Measurements from ENCODE around the gene TTC16.
"Not testable (repeated sequence)": the region's sequence is repeated elsewhere in the genome, so short reads cannot be mapped to it uniquely, and the experiment has no call there.

Gene TTC16

DNA sequence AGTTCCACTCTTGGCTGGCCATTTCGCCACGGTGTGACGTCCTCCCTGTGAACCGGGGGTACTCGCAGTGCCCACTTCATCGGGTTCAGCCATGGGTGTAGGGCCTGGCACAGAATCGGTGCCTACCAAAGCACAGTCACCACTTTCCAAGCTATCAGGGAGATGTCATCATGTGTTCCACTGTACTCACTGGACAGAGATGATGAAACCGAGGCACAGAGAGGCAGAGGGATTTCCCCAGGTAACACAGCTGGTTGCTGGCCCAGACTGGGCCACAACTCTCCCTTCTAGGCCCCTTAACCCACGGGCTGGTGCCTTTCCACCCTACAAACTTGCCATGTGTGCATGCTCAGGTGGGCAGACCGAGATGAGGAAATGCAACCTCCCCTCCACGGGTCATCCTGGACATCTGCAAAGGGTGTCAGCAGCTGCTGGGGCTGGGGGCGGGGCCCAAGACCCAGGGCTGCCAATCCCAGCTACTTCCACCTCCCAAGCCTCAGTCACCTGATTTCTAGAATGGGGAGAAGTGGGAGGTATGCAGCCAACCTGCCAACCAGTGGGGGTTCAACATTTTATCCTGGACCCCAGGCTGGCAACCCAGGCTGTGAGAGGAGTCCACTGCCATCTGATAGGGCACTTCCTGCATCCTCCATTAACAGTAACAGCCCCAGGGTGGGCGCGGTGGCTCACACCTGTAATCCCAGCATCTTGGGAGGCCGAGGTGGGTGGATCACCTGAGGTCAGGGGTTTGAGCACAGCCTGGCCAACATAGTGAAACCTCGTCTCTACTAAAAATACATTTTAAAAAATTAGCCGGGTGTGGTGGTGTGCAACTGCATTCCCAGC is 63.5 kb downstream of the TTC16 start:
- FAIRE-seq (peak; percentile 58), DNase-seq (ENCODE audit: insufficient read length, low spot score) (no peak)

DNA sequence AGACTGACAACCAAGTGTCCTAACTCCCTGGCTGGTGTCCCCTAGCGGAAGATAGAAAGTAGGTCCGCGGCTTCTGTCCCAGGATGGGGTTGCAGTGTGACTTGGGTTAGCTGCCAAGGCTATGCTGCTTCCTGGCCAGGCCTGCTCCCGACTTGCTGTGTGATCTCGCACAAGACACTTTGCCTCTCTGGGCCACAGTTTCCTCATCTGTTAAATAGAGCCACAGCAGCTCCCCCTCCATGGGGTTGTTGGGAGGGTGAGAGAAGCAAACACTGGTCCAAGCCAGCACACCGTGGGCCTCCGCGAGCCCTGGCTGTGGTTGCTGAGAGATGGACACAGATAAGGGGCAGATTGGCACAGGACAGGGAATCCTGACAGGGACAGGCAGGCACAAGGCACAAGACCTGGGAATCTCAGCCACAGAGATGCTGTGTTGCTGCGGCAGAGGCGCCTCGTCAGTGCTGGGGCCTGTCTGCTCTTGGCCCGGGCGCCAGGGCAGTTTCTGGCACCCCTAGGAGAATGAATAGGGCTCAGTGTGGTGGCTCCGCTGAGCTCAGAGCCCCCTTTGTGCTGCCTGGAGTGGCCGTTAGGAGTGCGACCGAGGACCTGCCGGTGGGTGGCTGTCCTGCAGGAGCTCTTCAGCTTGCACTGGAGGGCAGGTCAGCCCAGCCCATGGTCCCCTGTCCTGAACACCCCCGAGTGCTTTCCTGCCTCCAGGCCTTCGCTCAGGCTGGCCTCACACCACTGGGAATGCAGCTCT is 64.4 kb downstream of the TTC16 start:
- no peak for FAIRE-seq
- DNase-seq (ENCODE audit: insufficient read length, low spot score), result no peak

DNA sequence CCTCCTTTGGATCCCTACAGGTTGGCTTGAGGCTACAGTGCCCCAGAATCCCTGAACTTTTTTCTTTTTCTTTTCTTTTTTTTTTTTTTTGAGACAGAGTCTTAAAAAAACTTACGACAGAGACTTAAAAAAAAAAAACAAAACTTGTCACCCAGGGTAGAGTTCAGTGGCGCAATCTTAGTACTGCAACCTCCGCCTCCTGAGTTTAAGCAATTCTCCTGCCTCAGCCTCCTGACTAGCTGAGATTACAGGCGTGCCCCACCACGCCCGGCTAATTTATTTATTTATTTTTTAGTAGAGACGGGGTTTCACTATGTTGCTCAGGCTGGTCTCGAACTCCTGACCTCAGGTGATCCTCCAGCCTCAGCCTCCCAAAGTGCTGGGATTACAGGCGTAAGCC is 65.0 kb downstream of the TTC16 start:
- not testable (repeated sequence) for DNase-seq (ENCODE audit: insufficient read length, low spot score); FAIRE-seq

All from GM19239 (cell line).